Hepatic stellate cell (primary cell): Measurements from ENCODE around the gene F13A1.

Experiments used
- DNase-seq: peaks from one replicate; pipeline ENCODE4 v3.0.0; 2011; ENCODE audit warnings: low spot score

F13A1 gene

GRCh38 chr6:6243846-6244245 lies 76.6 kb downstream of the F13A1 start:
- DNase-seq, result no peak

GRCh38 chr6:6239598-6240581 lies 80.6 kb downstream of the F13A1 start:
- no peak for DNase-seq

DNA sequence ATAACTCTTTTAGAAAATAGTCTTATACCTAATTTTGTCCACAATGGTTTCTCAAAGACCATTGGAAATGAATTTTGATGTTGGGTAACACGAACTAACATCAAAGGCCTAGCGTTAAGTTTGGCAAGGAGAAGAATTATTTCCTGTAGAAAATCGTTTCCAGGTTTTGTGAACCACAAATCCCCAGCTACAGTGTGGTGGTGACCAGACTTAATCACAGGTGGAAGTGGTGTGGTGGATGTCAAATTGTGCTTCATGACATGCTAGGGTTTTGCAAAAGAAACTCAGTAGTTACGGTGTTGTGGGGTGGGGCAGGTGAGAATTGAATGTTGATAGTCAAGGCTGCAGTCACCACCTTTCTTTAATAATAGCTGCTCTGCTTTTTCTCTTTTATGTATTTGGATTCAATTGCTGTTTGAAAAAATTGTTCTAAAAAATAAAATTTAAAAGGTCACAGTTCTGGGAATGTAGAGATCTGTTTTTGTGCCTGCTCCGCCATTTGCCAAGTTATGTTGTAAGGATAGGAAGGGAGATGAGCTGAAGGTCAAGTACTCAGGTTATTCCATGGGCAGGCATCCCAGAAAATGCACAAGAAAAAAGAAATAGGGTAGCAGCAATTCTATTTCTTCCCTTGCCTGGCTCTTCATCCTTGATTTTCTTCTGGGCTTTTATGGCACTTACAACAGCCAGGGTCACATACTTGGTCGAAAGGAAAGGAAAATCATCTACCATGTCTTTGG lies 83.6 kb downstream of the F13A1 start:
- DNase-seq, result no peak

DNA sequence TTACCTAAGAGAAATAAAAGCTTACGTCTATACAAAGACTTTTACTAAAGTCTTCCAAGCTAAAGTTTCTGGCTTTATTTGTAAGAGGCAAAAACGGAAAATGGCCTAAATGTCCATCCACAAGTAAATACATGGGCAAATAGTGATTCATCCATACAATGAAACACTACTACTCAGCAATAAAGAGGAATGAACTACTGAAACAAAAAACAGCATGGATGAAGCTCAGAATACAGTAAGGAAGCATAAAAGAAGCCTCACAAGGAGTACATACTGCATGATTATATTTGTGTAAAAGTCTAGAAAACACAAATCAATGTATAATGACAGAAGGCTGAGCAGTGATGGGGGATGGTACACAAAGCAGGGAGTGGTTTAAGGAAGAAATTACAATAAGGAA lies 84.7 kb downstream of the F13A1 start:
- DNase-seq, result no peak

DNA sequence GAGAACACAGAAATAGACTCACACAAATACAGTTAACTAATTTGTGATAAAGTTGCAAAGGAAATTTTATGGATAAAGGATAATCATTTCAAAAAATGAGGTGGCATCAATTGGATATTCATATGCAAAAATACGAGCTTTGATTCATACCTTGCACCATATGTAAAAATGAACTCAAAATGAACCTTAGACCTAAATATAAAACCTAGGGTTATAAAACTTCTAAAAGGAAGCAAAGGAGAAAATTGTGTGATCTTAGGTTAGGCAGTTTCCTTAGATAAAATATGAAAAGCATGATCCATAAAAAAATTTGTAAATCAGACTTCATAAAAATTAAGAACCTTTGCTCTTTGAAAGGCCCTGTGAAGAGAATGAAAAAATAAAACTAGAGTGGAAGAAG lies 85.5 kb downstream of the F13A1 start:
- DNase-seq, result no peak

DNA sequence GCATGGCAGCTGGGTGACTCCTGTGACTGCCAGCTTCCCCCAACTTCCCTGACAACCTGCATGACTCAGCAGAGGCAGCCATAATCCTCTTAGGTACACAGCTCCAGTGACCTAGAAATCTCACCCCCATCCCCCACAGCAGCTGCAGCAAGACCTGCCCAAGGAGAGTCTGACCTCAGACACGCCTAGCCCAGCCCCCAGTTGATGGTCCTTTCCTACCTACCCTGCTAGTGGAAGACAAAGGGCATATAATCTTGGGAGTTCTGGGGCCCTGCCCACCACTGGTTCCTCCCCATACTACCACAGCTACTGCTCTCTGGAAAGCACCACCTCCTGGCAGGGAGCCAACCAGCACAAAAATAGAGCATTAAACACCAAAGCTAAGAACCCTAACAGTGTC lies 90.2 kb downstream of the F13A1 start:
- DNase-seq, result no peak

- no peak for DNase-seq
Observed at GRCh38 chr6:6227896-6228295, 92.6 kb downstream of the F13A1 start.

DNA sequence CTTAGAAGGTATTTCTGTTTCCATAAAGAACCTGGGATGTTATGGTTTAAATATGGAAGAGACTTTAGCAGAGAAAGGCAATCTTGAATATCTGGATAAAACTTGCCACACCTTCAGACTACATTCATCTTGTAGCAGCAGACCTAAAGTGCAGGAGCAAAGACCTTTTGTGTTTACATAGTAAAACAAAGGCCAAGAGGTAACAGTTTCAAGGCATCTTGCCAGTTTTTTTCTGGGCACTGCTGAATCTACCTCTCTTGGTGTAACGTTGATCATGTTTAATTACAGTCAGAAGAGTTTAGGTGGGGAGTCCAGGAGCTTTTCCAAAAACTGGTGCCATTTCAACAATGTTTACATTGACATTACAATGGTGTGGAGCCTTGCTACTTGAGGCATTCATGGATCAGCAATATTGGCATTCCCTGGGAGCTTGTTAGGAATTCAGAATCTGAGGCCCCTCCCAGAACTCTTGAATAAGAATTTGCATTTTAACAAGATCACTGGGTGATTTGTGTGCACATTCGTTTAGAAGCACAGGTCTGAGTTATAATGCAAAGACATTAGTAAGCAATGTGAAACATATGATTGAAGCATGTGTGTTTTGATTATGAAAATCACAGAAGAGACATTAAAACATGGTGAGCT lies 94.5 kb downstream of the F13A1 start:
- no peak for DNase-seq

DNA sequence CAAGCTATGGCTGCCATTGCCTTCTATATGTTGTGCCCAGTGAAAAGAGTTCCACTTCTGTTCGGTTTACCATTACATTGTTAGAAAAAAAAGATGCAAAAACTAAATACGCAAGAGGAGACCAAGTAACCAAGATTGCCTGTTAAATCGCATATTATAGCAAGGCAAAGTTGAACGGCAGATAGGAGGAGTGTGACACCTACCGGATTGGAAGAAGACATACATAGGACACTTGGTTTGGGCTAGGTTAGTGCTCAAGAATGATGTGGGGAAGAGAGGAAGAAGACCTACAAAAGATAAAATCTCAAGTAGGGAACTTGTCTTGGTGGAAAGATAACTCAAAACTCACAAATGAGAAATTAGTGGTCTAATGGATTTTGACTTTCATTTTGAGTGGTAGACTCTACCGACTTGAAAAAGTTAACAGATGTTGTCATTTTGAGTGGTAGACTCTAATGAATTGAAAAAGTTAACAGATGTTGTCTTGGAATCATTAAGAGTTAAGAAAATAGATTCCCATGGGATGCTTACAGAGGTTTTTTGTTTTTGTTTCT lies 95.5 kb downstream of the F13A1 start:
- no peak for DNase-seq

DNA sequence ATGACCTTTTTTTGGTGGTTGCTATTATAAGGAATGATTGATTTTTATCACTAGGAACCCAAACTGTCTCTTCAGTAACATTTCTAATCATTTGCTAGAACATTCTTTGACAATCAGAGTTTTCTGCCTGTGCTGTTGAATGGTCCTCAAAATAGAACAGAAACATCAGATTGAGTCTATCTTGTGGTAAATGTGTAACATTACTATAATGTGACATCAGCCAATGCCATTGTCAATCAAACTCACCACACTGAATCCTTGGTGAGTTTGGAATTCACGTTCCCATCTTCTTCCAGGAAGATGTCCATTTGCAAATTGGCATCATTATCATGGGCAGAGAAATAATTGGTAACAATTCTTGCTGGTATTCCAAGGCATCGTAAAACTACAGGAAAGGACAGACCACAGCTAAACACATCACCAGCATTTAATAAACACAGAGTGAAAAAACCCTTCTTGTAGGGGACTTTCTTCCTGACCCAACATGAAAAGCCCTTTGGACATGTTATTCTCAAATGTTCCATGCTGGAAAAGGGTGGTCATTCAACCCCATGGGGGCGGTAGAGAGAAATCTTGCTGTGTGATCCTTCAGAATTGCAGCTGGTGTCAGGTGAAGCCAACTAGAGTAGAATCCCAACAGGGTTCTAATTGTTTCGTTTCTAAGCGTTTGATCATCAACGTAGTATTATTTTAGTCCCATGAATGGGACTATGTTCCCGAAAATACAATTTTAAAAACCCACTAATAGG lies 98.5 kb downstream of the F13A1 start:
- no peak for DNase-seq

GRCh38 chr6:6220718-6221117 lies 99.7 kb downstream of the F13A1 start:
- no peak for DNase-seq

DNA sequence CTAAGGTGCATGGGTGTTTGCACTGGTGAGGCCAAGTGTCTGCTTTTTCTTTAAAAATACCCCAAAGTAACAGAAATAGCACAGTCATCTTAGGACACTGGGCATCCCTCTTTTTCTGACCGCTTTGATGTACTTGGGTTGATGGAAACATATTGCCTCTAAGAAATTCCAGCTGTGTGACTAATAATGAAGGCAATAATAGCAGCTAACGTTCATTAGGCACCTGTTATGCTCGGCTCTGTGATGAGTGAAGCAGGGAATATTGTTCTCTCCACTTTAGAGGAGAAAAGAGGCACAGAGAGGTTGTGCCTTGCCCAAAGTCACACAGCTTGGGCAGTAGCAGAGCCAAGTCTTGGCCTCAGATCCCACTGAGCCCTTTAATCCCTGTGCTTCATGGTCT lies 100.7 kb downstream of the F13A1 start:
- no peak for DNase-seq

DNA sequence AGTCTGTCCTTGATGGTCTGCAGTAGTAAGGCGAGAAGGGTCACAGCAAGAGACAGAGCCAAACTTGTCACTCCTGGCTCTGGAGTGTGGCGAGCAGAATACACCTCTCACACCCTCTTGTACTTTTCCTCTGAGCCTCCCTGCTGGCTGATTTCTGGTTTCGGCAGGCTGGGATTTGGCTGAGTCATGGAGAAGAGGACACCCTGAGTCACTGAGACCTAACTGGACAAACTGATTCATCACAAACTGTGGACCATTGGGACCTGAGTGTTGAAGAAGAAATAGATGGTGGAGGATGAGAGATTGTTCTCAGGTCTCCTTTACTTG lies 101.7 kb downstream of the F13A1 start:
- no peak for DNase-seq

DNA sequence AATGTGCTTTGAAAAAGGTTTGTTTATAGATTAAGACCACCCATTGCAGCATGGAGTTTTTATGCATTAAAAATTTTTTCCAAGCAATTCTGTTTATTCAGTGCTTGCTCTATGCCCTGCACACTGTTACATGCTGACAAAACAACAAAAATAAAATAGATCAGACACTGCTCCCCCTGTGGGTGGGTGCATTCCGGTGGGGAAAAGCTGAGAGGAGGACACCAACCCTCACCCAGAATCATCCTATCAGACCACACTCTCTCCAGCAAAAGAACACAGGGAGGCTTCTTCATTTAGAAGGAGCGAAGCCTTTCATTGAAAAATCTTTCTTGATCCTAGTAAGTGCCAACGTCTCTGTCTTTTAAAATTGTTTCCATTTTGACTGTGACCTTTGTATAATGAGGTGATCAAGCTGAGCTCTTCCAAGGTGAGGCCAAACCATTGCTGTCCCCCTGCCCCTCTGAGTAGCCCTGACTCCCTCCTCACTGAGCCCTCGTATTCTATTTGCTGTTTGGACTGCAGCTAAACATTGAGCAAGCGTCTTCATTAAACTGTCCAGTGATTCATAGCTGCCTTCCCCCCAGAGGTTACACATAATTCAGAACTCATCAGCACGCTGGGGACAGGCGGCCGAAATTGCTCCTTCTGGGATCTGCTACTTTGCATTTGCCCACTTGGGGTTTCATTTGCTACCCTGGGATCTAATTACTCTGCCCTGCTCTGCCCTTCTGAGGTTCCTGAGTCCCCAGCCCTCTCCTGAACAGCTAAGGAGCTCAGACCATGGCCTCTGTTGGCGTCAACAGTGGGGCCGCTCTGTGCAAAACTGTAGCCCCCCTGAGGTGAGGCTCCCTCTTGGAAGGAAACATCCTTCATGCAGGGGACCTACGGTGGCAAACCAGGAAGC lies 102.4 kb downstream of the F13A1 start:
- no peak for DNase-seq

DNA sequence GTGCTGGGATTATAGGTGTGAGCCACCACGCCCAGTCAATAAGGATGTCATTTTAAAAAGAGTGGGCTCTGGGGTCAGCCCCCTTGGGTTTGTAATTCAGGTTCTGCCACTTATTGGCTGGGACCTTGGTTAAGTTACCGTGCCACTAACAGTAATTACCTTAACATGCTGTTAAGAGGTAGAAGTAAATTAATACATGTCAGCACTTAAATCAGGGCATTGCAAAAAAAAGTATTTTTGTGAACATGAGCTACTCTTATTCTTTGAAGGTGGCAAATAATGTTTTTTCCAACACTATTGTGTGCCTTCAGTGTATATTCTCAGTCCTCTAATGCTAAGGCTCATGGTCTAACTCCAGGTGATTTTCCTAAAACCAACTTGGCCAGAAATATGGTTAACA lies 109.5 kb downstream of the F13A1 start:
- DNase-seq, result no peak

DNA sequence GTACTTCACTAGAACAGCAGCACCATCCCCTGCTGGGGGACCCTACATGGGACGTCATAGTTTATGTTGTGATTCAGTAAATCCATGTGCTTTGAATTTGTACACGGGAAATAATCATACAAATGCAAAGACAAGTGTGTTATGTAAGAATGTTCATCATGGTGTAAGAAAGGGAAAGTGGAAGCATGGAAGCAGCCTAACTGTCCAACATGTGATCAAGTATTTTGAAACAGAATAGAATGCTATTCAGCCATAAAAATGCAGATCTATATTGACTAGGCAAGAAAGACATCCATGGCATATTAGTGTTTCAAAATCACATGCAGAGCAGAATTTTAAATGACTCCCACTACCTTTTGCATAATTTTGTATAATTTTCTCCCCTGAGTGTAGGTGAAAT lies 117.6 kb downstream of the F13A1 start:
- no peak for DNase-seq

DNA sequence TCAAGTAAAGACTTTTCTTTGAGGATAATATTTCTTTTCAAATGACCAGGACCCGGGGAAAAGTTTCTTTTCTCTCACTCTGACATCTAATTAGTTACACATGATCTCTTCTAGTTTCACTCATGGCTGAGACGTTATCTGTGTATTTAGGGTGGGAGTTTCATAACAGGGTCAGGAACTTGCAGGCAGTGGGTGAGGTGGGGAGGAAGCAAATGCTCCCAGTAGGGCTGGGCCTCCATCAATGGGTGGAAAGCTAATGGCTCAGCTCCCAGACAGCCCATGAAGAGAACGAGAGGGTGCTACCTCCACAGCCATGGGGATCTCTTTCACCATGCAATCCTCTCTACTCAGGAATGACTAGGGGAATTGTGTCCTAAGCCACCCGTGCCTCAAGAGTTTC lies 119.3 kb downstream of the F13A1 start:
- no peak for DNase-seq

DNA sequence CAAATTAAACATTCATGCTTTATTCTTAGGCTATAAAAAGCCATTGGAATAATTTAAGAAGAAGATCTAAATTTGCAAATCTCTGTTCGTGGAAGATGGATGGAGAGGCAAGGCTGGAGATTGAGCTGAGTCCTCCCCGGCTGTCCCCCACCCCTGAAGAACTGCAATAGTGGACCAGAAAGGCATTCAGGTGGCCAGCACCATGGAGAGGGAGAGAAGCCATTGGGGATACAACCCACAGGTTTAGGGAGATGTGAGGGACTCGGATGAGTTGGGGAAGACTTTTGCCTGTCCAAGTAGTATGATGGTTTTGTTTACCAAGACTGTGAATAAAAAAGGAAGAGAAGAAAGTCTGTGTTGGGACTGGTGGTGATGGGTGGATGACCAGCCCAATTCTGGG lies 120.8 kb downstream of the F13A1 start:
- DNase-seq, result no peak

GRCh38 chr6:6196762-6197161 lies 123.7 kb downstream of the F13A1 start:
- no peak for DNase-seq

GRCh38 chr6:6195080-6195479 lies 125.4 kb downstream of the F13A1 start:
- DNase-seq, result no peak

DNA sequence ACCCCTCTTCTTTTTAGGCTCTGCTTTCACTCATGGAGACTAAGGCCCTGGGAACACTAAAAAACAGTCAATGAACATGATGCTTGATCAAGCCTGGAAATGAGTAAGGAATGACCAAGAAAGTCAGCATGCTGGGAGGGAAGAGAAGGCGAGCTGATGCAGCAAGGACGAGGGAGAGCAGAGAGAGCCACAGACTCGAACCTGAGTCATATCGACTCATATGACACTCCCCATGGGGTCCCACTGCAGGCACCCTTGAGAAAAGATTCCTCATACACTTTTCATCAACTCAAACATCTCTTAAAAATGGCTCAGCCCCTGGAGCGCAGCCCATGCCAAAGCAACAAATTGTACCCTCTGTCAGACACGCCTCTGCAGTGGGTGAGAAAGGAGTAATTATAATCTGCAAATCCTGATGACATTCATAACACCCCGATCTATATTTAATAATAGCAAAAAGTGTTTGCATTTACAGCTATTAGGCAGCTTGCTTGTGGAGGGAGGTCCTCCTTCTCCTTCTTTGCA lies 127.2 kb downstream of the F13A1 start:
- no peak for DNase-seq
